ENCODE measurements around the gene CRYGC. TPM values are rescaled to one million over a fixed set of nuclear protein-coding genes. Genes with fewer than 3 reads are reported as not detected.

Gene CRYGC
- total RNA-seq, 1 donor from 2014 or later, result not detected

DNA sequence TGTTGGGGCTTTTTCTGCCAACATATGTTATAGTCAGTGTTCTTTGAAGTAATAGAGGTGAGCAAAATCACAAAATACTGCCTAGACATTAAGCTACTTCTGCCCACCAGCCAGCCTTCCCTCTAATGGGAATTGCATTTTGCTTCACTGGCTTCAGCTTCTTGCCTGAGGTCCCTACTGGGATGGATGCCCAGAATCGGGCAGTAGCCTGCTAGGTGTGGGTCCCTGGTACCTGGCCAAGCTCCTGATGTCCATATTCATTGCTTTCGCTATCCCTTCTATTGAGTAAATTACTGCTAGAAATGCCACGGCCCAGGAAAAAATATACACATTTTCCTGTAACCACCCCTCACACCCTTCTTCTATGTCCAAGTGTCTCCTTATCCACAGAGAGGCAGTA lies 32.3 kb downstream of the CRYGC start:
- Mint-ChIP-seq H3K27ac (no peak overlapping the region), H3K4me1 (peaks cover 11% of the 10 kb centered on the region), H3K36me3 (ENCODE audit: low read depth) (no peaks in the 10 kb centered on the region), H3K27me3 (peaks cover 4% of the 10 kb centered on the region), H3K9me3 (no peaks in the 10 kb centered on the region), H3K4me3 (no peak overlapping the region)
- intact Hi-C loops (cut with micrococcal nuclease), result no loop called here
- no peak for DNase-seq

- Mint-ChIP-seq H3K4me3 (no peak overlapping the region), H3K9me3 (no peaks in the 10 kb centered on the region), H3K4me1 (peaks cover 6% of the 10 kb centered on the region), H3K36me3 (ENCODE audit: low read depth) (no peaks in the 10 kb centered on the region), H3K27ac (no peak overlapping the region), H3K27me3 (peaks cover 6% of the 10 kb centered on the region)
- intact Hi-C loops (cut with micrococcal nuclease), result no loop called here
- DNase-seq, result no peak
Measured at GRCh38 chr2:208096080-208096479, 33.5 kb downstream of the CRYGC start.

- DNase-seq, result no peak
- Mint-ChIP-seq H3K27me3 (peaks cover 3% of the 10 kb centered on the region), H3K9me3 (no peaks in the 10 kb centered on the region), H3K4me3 (no peak overlapping the region), H3K4me1 (no peaks in the 10 kb centered on the region), H3K36me3 (ENCODE audit: low read depth) (no peaks in the 10 kb centered on the region), H3K27ac (no peak overlapping the region)
- intact Hi-C loops (cut with micrococcal nuclease), result no loop called here
Measured at GRCh38 chr2:208093128-208093527, 36.5 kb downstream of the CRYGC start.

- DNase-seq, result no peak
- H3K9me3 Mint-ChIP-seq, result no peaks in the 10 kb centered on the region
- intact Hi-C loops (cut with micrococcal nuclease), result no loop called here
- H3K4me1 Mint-ChIP-seq, result no peaks in the 10 kb centered on the region
- H3K4me3 Mint-ChIP-seq, result no peak overlapping the region
- H3K27me3 Mint-ChIP-seq, result peaks cover 3% of the 10 kb centered on the region
- H3K36me3 Mint-ChIP-seq (ENCODE audit: low read depth), result no peaks in the 10 kb centered on the region
- H3K27ac Mint-ChIP-seq, result no peak overlapping the region
Measured at GRCh38 chr2:208092093-208092832, 37.4 kb downstream of the CRYGC start.

GRCh38 chr2:208090420-208090819 lies 39.2 kb downstream of the CRYGC start:
- intact Hi-C loops (cut with micrococcal nuclease), result no loop called here
- Mint-ChIP-seq H3K4me3 (no peak overlapping the region), H3K4me1 (no peaks in the 10 kb centered on the region), H3K9me3 (no peaks in the 10 kb centered on the region), H3K36me3 (ENCODE audit: low read depth) (no peaks in the 10 kb centered on the region), H3K27me3 (peaks cover 3% of the 10 kb centered on the region), H3K27ac (no peak overlapping the region)
- no peak for DNase-seq

GRCh38 chr2:208086029-208086428 lies 43.6 kb downstream of the CRYGC start:
- DNase-seq, result no peak
- H3K27ac Mint-ChIP-seq, result no peak overlapping the region
- H3K27me3 Mint-ChIP-seq, result peaks cover 12% of the 10 kb centered on the region
- peaks cover 8% of the 10 kb centered on the region for H3K9me3 Mint-ChIP-seq
- H3K4me3 Mint-ChIP-seq, result no peak overlapping the region
- no peaks in the 10 kb centered on the region for H3K36me3 Mint-ChIP-seq (ENCODE audit: low read depth)
- no peaks in the 10 kb centered on the region for H3K4me1 Mint-ChIP-seq
- intact Hi-C loops (cut with micrococcal nuclease), result no loop called here

- intact Hi-C loops (cut with micrococcal nuclease), result no loop called here
- Mint-ChIP-seq H3K4me3 (no peak overlapping the region), H3K27me3 (peaks cover 14% of the 10 kb centered on the region), H3K4me1 (no peaks in the 10 kb centered on the region), H3K36me3 (ENCODE audit: low read depth) (no peaks in the 10 kb centered on the region), H3K9me3 (peaks cover 8% of the 10 kb centered on the region), H3K27ac (no peak overlapping the region)
- no peak for DNase-seq
Measured at GRCh38 chr2:208083807-208084206, 45.8 kb downstream of the CRYGC start.

Other genes starting within 250 kb of the CRYGC start
- gene PLEKHM3, start 104.3 kb downstream of the CRYGC start, total RNA-seq, result 5.8 and 6.6 TPM in 2 replicates
- gene CRYGD, start 5.3 kb downstream of the CRYGC start, total RNA-seq, result not detected in 2 replicates
- not detected in 2 replicates for gene CRYGB, start 16.3 kb upstream of the CRYGC start, total RNA-seq
- not detected in 2 replicates for gene CRYGA, start 33.8 kb upstream of the CRYGC start, total RNA-seq
- not detected in 2 replicates for gene C2orf80, start 60.2 kb upstream of the CRYGC start, total RNA-seq
- 25.4 and 26.0 TPM in 2 replicates for gene IDH1, start 125.2 kb upstream of the CRYGC start, total RNA-seq
- gene PIKFYVE, start 136.4 kb upstream of the CRYGC start, total RNA-seq, result 27.3 and 29.4 TPM in 2 replicates

Data from activated CD4-positive, alpha-beta T cell treated with anti-CD3 and anti-CD28 coated beads, Interleukin-2, amount 10 ng/mL, durations not matched to agents 24 days and 14 days (primary cell).